HFF-Myc (cell line): ENCODE results near the gene ACAN.
"Not testable (repeated sequence)": the region's sequence is repeated elsewhere in the genome, so short reads cannot be mapped to it uniquely, and the experiment has no call there.

ENCODE experiments used
- DNase-seq: peaks from one replicate; pipeline ENCODE4 v3.0.0-alpha.2; 2011; ENCODE audit warnings: low read depth; ENCODE audit errors: extremely low read depth
- H3K4me3 ChIP-seq: replicated peaks from 2 replicates; pipeline ENCODE4 v1.5.1; 2011; ENCODE audit warnings: low read depth, mild to moderate bottlenecking, control low read depth, low read length
- TF ChIP-seq, protein P1 (sequence below): IDR thresholded peaks from 2 replicates; pipeline ENCODE4 v1.5.1; 2012; ENCODE audit warnings: mild to moderate bottlenecking, low read depth, low read length, control low read depth; ENCODE audit errors: missing control alignments

The ACAN gene

DNA sequence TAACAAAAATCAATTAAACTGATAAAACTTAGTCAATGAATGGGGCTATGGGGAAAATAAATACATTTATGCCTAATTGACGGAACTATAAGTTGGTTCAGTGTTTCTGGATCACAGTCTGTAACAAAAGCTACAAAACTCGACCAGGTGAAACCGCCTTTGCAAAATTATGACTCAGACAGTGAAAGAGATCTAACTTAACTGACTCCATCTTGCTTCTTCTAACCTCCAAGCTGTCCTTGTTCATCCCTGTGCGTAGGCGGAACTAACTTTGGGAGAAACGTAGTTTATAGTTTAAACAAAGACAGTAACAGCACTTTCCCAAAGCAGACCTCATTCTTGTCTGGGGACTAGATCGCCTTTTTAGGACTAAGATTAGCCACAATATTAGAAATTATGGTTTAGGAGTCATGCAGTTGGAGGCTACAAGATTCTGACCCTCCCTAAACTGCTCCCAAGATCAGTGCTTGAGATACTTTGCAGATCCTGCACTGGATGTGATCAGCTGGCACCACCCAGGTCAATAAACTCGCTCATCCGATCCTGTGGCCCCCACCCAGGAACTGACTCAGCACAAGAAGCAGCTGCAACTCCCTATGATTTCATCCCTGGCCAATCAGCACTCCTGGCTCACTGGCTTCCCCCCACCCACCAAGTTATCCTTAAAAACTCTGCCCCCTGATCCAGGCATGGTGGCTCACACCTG, 117.1 kb downstream of the ACAN start:
- no peak overlapping the region for H3K4me3 ChIP-seq
- no peak for DNase-seq
- TF ChIP-seq, protein P1, sequence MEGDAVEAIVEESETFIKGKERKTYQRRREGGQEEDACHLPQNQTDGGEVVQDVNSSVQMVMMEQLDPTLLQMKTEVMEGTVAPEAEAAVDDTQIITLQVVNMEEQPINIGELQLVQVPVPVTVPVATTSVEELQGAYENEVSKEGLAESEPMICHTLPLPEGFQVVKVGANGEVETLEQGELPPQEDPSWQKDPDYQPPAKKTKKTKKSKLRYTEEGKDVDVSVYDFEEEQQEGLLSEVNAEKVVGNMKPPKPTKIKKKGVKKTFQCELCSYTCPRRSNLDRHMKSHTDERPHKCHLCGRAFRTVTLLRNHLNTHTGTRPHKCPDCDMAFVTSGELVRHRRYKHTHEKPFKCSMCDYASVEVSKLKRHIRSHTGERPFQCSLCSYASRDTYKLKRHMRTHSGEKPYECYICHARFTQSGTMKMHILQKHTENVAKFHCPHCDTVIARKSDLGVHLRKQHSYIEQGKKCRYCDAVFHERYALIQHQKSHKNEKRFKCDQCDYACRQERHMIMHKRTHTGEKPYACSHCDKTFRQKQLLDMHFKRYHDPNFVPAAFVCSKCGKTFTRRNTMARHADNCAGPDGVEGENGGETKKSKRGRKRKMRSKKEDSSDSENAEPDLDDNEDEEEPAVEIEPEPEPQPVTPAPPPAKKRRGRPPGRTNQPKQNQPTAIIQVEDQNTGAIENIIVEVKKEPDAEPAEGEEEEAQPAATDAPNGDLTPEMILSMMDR: no peak

DNA sequence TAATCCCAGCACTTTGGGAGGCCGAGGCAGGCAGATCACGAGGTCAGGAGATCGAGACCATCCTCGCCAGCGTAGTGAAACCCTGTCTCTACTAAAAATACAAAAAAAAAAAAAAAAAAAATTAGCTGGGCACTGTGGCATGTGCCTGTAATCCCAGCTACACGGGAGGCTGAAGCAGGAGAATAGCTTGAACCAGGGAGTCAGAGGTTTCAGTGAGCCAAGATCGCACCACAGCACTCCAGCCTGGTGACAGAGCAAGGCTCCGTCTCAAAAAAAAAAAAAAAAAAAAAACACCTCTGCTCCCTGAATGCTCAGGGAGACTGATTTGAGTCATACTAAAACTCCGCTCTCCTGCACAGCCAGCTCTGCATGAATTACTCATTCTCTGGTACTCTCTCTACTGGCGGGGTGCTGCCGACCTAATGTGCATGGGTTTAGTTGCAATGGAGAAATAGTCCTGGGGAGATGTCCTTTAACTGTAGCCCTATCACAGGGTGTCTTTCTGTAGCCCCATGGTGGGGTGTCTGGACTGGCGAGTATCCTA, 117.7 kb downstream of the ACAN start:
- not testable (repeated sequence) for DNase-seq

More for the DNA sequence above, 117.7 kb downstream of the ACAN start:
- H3K4me3 ChIP-seq: not testable (repeated sequence)
